ENCODE results near the gene ST3GAL4. TPM values are rescaled to one million over a fixed set of nuclear protein-coding genes. Genes with fewer than 3 reads are reported as not detected.

ST3GAL4 gene
- total and polyA plus RNA-seq, 9 of the 15 experiments (the other 6 are each of a cell fraction or from before 2014, with no cell fraction given), result 0.27 to 22.9 (median 10.5) TPM

DNA sequence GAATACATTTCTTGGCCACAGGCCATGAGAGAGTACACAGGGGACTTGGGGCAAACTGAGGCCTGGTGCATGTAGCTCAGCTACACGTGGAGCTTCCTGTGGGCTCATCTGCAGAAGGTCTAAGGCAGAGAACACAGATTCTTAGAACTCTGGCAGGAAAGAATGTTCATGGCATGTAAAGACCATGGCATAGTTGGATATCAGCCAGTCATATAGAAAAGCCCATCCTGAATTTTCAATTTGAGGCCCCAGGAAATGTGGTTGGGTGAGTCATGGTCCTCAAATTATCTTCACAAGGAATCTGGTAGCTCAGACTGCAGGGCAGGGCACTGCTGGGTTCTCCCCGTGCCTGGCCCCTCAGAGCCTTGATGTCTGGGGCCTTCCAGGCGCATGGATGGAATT is 13.7 kb upstream of the ST3GAL4 start (continued):
- TF ChIP-seq, protein P1, sequence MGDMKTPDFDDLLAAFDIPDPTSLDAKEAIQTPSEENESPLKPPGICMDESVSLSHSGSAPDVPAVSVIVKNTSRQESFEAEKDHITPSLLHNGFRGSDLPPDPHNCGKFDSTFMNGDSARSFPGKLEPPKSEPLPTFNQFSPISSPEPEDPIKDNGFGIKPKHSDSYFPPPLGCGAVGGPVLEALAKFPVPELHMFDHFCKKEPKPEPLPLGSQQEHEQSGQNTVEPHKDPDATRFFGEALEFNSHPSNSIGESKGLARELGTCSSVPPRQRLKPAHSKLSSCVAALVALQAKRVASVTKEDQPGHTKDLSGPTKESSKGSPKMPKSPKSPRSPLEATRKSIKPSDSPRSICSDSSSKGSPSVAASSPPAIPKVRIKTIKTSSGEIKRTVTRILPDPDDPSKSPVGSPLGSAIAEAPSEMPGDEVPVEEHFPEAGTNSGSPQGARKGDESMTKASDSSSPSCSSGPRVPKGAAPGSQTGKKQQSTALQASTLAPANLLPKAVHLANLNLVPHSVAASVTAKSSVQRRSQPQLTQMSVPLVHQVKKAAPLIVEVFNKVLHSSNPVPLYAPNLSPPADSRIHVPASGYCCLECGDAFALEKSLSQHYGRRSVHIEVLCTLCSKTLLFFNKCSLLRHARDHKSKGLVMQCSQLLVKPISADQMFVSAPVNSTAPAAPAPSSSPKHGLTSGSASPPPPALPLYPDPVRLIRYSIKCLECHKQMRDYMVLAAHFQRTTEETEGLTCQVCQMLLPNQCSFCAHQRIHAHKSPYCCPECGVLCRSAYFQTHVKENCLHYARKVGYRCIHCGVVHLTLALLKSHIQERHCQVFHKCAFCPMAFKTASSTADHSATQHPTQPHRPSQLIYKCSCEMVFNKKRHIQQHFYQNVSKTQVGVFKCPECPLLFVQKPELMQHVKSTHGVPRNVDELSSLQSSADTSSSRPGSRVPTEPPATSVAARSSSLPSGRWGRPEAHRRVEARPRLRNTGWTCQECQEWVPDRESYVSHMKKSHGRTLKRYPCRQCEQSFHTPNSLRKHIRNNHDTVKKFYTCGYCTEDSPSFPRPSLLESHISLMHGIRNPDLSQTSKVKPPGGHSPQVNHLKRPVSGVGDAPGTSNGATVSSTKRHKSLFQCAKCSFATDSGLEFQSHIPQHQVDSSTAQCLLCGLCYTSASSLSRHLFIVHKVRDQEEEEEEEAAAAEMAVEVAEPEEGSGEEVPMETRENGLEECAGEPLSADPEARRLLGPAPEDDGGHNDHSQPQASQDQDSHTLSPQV (IDR thresholded peaks at IDR 0.05), result peak; percentile 69; the same call in 1 of the 2 replicates
- TF ChIP-seq BRF1 (IDR thresholded peaks at IDR 0.05; ENCODE audit: borderline replicate concordance, extremely low read depth, insufficient read length) (no peak), ZNF589 (CRISPR knock-in tag; IDR thresholded peaks at IDR 0.05; ENCODE audit: low read depth) (no peak), MAFG (tag; conservative IDR thresholded peaks at IDR 0.05) (no peak), TEAD1 (CRISPR knock-in tag; IDR thresholded peaks at IDR 0.05) (no peak), STAT5A (IDR thresholded peaks at IDR 0.05; ENCODE audit: borderline replicate concordance, low read length) (no peak), GATAD2B (IDR thresholded peaks at IDR 0.05; ENCODE audit: borderline replicate concordance) (no peak), ZNF445 (CRISPR knock-in tag; IDR thresholded peaks at IDR 0.05; ENCODE audit: low read depth) (no peak), NCOA4 (IDR thresholded peaks at IDR 0.05; ENCODE audit: partially characterized antibody) (no peak), DACH1 (IDR thresholded peaks at IDR 0.05; ENCODE audit: partially characterized antibody) (no peak), MYNN (IDR thresholded peaks at IDR 0.05) (no peak), MYNN (CRISPR knock-in tag; IDR thresholded peaks at IDR 0.05) (no peak)
- TF ChIP-seq, protein P2, sequence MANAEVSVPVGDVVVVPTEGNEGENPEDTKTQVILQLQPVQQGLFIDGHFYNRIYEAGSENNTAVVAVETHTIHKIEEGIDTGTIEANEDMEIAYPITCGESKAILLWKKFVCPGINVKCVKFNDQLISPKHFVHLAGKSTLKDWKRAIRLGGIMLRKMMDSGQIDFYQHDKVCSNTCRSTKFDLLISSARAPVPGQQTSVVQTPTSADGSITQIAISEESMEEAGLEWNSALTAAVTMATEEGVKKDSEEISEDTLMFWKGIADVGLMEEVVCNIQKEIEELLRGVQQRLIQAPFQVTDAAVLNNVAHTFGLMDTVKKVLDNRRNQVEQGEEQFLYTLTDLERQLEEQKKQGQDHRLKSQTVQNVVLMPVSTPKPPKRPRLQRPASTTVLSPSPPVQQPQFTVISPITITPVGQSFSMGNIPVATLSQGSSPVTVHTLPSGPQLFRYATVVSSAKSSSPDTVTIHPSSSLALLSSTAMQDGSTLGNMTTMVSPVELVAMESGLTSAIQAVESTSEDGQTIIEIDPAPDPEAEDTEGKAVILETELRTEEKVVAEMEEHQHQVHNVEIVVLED (CRISPR knock-in tag; IDR thresholded peaks at IDR 0.05), result no peak
- TF ChIP-seq, protein P3, sequence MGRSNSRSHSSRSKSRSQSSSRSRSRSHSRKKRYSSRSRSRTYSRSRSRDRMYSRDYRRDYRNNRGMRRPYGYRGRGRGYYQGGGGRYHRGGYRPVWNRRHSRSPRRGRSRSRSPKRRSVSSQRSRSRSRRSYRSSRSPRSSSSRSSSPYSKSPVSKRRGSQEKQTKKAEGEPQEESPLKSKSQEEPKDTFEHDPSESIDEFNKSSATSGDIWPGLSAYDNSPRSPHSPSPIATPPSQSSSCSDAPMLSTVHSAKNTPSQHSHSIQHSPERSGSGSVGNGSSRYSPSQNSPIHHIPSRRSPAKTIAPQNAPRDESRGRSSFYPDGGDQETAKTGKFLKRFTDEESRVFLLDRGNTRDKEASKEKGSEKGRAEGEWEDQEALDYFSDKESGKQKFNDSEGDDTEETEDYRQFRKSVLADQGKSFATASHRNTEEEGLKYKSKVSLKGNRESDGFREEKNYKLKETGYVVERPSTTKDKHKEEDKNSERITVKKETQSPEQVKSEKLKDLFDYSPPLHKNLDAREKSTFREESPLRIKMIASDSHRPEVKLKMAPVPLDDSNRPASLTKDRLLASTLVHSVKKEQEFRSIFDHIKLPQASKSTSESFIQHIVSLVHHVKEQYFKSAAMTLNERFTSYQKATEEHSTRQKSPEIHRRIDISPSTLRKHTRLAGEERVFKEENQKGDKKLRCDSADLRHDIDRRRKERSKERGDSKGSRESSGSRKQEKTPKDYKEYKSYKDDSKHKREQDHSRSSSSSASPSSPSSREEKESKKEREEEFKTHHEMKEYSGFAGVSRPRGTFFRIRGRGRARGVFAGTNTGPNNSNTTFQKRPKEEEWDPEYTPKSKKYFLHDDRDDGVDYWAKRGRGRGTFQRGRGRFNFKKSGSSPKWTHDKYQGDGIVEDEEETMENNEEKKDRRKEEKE (IDR thresholded peaks at IDR 0.05; ENCODE audit: borderline replicate concordance in 1 of 2, control insufficient read depth in 1 of 2, low read depth in 2 of 2, low read length in 1 of 2), result no peak
- TF ChIP-seq, protein P4, sequence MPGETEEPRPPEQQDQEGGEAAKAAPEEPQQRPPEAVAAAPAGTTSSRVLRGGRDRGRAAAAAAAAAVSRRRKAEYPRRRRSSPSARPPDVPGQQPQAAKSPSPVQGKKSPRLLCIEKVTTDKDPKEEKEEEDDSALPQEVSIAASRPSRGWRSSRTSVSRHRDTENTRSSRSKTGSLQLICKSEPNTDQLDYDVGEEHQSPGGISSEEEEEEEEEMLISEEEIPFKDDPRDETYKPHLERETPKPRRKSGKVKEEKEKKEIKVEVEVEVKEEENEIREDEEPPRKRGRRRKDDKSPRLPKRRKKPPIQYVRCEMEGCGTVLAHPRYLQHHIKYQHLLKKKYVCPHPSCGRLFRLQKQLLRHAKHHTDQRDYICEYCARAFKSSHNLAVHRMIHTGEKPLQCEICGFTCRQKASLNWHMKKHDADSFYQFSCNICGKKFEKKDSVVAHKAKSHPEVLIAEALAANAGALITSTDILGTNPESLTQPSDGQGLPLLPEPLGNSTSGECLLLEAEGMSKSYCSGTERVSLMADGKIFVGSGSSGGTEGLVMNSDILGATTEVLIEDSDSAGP (CRISPR knock-in tag; IDR thresholded peaks at IDR 0.05), result no peak

Measured in K562 (cell line).